Fibroblast of lung (primary cell): ENCODE data around the gene FAM210A. TPM values are rescaled to one million over a fixed set of nuclear protein-coding genes. Genes with fewer than 3 reads are reported as not detected.
"Not testable (repeated sequence)": the region's sequence is repeated elsewhere in the genome, so short reads cannot be mapped to it uniquely, and the experiment has no call there.

Experiments used
- DNase-seq, 2 donors: peaks; one replicate each; pipeline versions ENCODE4 v3.0.0 to v3.0.0-alpha.2; 2010; ENCODE audit warnings: low read depth in 2 of 2
- H2AFZ ChIP-seq: 2 replicates; pipeline ENCODE4 v1.5.1; 2012; ENCODE audit warnings: low read length, control low read depth, inconsistent platforms
- H3K27ac ChIP-seq: 2 replicates; pipeline ENCODE4 v1.5.1; 2011; ENCODE audit warnings: low read length, control low read depth; ENCODE audit not compliant: insufficient read depth
- H3K27me3 ChIP-seq: 2 replicates; pipeline ENCODE4 v1.5.1; 2011; ENCODE audit warnings: mild to moderate bottlenecking, low read length; ENCODE audit not compliant: control insufficient read depth, insufficient read depth
- H3K36me3 ChIP-seq: 2 replicates; pipeline ENCODE4 v1.5.1; 2011; ENCODE audit warnings: low read length; ENCODE audit not compliant: control insufficient read depth, insufficient read depth
- H3K4me1 ChIP-seq: 2 replicates; pipeline ENCODE4 v1.5.1; 2011; ENCODE audit warnings: low read length; ENCODE audit not compliant: control insufficient read depth, insufficient read depth; ENCODE audit errors: extremely low read depth
- H3K4me2 ChIP-seq: 2 replicates; pipeline ENCODE4 v1.5.1; 2011; ENCODE audit warnings: low read length, control low read depth; ENCODE audit not compliant: insufficient read depth; ENCODE audit errors: extremely low read depth
- H3K4me3 ChIP-seq, 4 experiments: fragments of 200-600 bp in 1 of 4; sonication (generic) in 1 of 4; replicated peaks in 1 of 4; 2 replicates each; pipeline ENCODE4 v1.5.1; 2011 to 2016; ENCODE audit warnings: low read length in 4 of 4, low read depth in 3 of 4, mild to moderate bottlenecking in 3 of 4, control low read depth in 2 of 4, inconsistent platforms in 1 of 4, mixed read lengths in 1 of 4; ENCODE audit not compliant: insufficient read depth in 1 of 4; ENCODE audit errors: control extremely low read depth in 1 of 4
- H3K79me2 ChIP-seq: 2 replicates; pipeline ENCODE4 v1.5.1; 2012; ENCODE audit warnings: mild to moderate bottlenecking, low read length, inconsistent platforms; ENCODE audit not compliant: control insufficient read depth, insufficient read depth
- H3K9ac ChIP-seq: 2 replicates; pipeline ENCODE4 v1.5.1; 2011; ENCODE audit warnings: mild to moderate bottlenecking, low read length, control low read depth; ENCODE audit not compliant: insufficient read depth
- H3K9me3 ChIP-seq: 2 replicates; pipeline ENCODE4 v1.5.1; 2012; ENCODE audit warnings: low read depth, low read length; ENCODE audit not compliant: control insufficient read depth, insufficient read depth
- H4K20me1 ChIP-seq: 2 replicates; pipeline ENCODE4 v1.5.1; 2011; ENCODE audit warnings: low read length; ENCODE audit not compliant: control insufficient read depth, insufficient read depth; ENCODE audit errors: extremely low read depth
- EZH2 ChIP-seq: IDR thresholded peaks from 2 replicates; pipeline ENCODE4 v1.5.1; 2012; ENCODE audit warnings: low read length, control low read depth, mild to moderate bottlenecking; ENCODE audit errors: missing control alignments
- polyA plus RNA-seq, 2 donors: library from polyadenylated mRNA; depleted of rRNA in 1 of 2; stranded (reverse) in 1 of 2; unstranded in 1 of 2; fragments of >200 nt; gene quantifications; 2 replicates each; pipeline ENCODE4 v1.2.1, GENCODE V29; 2011 to 2012; ENCODE audit warnings: missing spikeins in 1 of 2
- total RNA-seq: library from RNA; depleted of rRNA; stranded (reverse); fragments of >200 nt; gene quantifications from 2 replicates; pipeline ENCODE4 v1.2.1, GENCODE V29; 2014
- TF ChIP-seq, protein P1 (sequence below), 2 donors: IDR thresholded peaks in 1 of 2; conservative IDR thresholded peaks in 1 of 2; 1 replicate in 1 of 2; 2 replicates in 1 of 2; pipeline ENCODE4 v1.5.1; 2011 to 2012; ENCODE audit warnings: low read length in 2 of 2, control low read depth in 1 of 2, inconsistent platforms in 1 of 2, low read depth in 1 of 2, mild to moderate bottlenecking in 1 of 2

Gene FAM210A
- total and polyA plus RNA-seq, 2 donors (not counting 1 experiment from before 2014, with no cell fraction given), result 14.2 to 17.5 TPM

DNA sequence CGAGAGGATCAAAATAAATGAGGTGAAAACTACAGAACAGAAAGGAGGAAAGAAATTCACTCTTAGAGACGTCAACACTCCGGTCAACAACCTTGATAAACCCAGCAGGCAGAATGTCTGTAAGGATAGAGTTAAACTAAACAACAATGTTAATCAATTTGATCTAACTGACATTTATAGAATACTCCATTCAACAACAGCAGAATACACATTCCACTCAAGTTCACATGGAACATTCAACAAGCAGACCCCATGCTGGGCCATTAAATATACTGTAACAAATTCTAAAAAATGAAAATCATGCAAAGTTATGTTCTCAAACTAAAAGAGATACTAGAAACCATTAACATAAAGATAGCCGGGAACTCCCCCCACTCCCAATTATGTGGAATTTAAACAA is 41.8 kb downstream of the FAM210A start:
- DNase-seq, result no peak
- Histone ChIP-seq H3K4me2 (no peak overlapping the region), H3K4me3 (no peak overlapping the region), H3K36me3 (no peaks in the 10 kb centered on the region), H3K4me1 (no peaks in the 10 kb centered on the region), H3K9ac (no peak overlapping the region), H3K9me3 (no peaks in the 10 kb centered on the region), H4K20me1 (no peaks in the 10 kb centered on the region), H3K27ac (no peak overlapping the region), H2AFZ (no peak overlapping the region), H3K79me2 (peaks cover 11% of the 10 kb centered on the region), H3K27me3 (no peaks in the 10 kb centered on the region)
- TF ChIP-seq, protein P1, sequence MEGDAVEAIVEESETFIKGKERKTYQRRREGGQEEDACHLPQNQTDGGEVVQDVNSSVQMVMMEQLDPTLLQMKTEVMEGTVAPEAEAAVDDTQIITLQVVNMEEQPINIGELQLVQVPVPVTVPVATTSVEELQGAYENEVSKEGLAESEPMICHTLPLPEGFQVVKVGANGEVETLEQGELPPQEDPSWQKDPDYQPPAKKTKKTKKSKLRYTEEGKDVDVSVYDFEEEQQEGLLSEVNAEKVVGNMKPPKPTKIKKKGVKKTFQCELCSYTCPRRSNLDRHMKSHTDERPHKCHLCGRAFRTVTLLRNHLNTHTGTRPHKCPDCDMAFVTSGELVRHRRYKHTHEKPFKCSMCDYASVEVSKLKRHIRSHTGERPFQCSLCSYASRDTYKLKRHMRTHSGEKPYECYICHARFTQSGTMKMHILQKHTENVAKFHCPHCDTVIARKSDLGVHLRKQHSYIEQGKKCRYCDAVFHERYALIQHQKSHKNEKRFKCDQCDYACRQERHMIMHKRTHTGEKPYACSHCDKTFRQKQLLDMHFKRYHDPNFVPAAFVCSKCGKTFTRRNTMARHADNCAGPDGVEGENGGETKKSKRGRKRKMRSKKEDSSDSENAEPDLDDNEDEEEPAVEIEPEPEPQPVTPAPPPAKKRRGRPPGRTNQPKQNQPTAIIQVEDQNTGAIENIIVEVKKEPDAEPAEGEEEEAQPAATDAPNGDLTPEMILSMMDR (conservative IDR thresholded peaks at IDR 0.05 in 1 of 2, IDR thresholded peaks at IDR 0.05 in 1 of 2; ENCODE audit: low read depth in 1 of 2, low read length in 2 of 2), result no peak
- TF ChIP-seq EZH2, result no peak

DNA sequence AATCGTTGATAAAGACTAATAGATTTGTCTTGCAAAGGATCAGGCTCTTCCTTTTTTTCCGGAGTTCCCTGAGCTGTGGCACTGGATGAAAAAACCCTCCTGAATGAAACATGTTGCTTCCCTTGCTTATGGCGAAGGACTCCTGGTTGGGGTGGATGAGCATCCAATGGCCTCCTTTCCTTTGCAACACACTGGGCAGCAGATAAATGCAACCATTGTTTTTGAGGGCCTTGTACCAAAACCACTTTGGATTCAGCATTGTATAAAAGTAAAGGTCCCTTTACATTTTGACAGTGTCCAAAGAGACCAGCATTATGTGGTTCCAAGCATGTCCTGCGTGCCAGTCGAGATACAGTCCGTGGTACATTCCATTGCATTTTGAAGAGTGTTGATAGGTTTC is 44.7 kb downstream of the FAM210A start:
- H3K36me3 ChIP-seq, result no peaks in the 10 kb centered on the region
- H3K9ac ChIP-seq, result no peak overlapping the region
- DNase-seq, result no peak
- H3K4me2 ChIP-seq, result no peak overlapping the region
- TF ChIP-seq, protein P1 (conservative IDR thresholded peaks at IDR 0.05 in 1 of 2, IDR thresholded peaks at IDR 0.05 in 1 of 2; ENCODE audit: low read depth in 1 of 2, low read length in 2 of 2), result no peak
- no peak for TF ChIP-seq EZH2
- H3K27me3 ChIP-seq, result no peaks in the 10 kb centered on the region
- H4K20me1 ChIP-seq, result no peaks in the 10 kb centered on the region
- peaks cover 3% of the 10 kb centered on the region for H3K79me2 ChIP-seq
- H3K27ac ChIP-seq, result no peak overlapping the region
- no peaks in the 10 kb centered on the region for H3K9me3 ChIP-seq
- H3K4me1 ChIP-seq, result no peaks in the 10 kb centered on the region
- no peak overlapping the region for H2AFZ ChIP-seq
- no peak overlapping the region for H3K4me3 ChIP-seq

DNA sequence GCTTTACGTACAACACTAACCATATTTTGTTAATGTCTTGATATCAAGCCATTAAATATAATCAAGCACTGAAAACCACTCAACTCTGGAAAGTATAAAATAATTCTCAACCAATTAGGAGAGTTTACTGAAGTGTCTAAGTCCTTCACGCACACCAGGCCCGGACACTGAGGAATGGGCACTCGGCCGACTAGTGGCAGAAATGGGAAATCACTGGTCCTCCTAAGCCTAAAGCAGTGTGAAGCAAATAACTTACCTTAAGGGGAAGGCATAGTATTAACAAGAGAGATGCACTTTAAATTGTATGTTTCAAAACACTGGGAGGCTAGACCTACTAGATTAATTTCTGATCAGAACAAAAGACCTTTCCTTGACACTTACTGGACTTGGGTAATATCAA is 45.7 kb downstream of the FAM210A start:
- Histone ChIP-seq H3K27me3 (no peaks in the 10 kb centered on the region), H3K4me3 (no peak overlapping the region), H3K9ac (no peak overlapping the region), H3K9me3 (no peaks in the 10 kb centered on the region), H4K20me1 (no peaks in the 10 kb centered on the region), H3K4me2 (no peak overlapping the region), H3K27ac (no peak overlapping the region), H3K4me1 (no peaks in the 10 kb centered on the region), H3K79me2 (peaks cover 3% of the 10 kb centered on the region), H2AFZ (no peak overlapping the region), H3K36me3 (no peaks in the 10 kb centered on the region)
- DNase-seq, result no peak
- TF ChIP-seq, protein P1 (conservative IDR thresholded peaks at IDR 0.05 in 1 of 2, IDR thresholded peaks at IDR 0.05 in 1 of 2; ENCODE audit: low read depth in 1 of 2, low read length in 2 of 2), result peak; percentile 25 to 43
- no peak for TF ChIP-seq EZH2

DNA sequence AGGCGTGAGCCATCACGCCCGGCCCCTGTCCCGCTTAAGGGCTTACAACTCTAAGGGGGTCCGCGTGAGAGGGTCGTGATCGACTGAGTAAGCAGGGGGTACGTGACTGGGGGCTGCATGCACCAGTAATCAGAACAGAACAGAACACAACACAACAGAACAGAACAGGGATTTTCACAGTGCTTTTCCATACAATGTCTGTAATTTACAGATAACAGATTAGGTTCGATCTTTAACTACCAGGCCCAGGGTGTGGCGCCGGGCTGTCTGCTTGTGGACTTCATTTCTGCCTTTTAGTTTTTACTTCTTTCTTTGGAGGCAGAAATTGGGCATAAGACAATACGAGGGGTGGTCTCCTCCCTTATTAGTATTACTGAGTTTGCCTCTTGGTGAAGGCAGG is 49.0 kb downstream of the FAM210A start:
- H4K20me1 ChIP-seq, DNase-seq, H3K4me1 ChIP-seq, H3K9me3 ChIP-seq, H2AFZ ChIP-seq, H3K4me2 ChIP-seq, H3K4me3 ChIP-seq, H3K27ac ChIP-seq, H3K36me3 ChIP-seq, H3K79me2 ChIP-seq, H3K9ac ChIP-seq, H3K27me3 ChIP-seq: not testable (repeated sequence)
